HG02623 (cell line): Measurements from ENCODE around the gene LECT2.

ENCODE experiments used
- ATAC-seq: cut with Tn5 transposase; IDR thresholded peaks from one replicate; pipeline ENCODE4 v1.9.1; 2021; ENCODE audit warnings: moderate library complexity; ENCODE audit not compliant: unreplicated experiment

The LECT2 gene

GRCh38 chr5:135978993-135979392 is 24.2 kb upstream of the LECT2 start:
- no peak for ATAC-seq

DNA sequence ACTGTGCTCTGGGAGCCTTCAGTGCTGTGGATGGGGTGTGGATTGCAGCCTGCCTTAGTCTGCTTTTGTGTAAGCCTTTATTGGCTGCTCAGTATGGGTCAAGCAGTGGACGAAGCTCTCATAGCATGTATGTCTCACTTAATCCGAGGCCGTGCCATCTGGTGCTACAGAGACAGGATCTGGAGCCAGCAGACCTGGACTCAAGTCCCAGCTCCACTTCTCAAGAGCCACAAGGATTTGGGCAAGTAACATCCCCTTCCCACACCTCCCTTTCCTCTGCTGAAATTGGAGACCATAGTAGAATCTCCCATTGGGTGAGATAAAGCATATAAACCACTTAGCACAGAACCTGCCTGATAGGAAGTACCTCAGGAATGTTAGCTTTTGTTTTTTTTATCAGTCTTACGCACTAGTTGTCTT is 23.4 kb upstream of the LECT2 start:
- no peak for ATAC-seq

- ATAC-seq = no peak
Observed at GRCh38 chr5:135977375-135977928, 22.7 kb upstream of the LECT2 start.

DNA sequence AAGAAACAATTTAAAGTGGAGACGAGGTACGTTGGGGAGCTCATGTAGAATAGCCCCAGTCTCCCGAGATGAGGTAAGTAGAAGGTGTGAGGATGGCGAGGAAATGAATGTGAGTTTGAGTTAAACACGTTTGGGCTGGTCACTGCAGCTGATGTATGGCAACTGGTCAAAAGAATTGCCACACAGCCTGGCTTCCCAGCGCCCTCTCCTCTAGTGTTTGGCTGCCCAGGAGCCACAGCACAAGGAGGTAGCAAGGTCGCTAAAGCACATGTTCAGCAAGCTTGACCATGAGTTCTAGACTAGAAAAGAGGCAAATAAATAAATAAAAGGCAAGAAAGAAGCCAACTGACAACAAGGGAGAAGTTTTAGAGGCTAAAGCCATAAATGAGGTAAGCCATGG is 21.4 kb upstream of the LECT2 start:
- ATAC-seq = no peak

DNA sequence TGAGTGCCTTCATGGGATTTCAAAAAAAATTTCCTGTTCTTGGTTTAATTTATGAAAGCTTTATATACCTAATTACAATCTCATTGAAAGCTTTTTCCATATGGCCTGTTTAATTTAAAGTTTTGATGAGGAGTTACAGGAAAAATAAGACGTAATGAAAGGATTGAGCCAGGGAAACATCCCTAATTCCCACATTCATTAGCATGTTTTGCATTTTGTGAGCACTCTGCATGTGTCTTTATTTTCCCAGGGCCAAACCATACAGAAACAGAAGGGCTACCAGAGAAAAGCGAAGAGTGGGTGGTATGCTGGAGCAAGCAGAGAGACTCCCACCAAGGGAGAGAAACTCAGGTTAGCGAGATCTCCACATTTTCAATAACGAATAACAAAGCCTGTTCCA is 20.3 kb upstream of the LECT2 start:
- no peak for ATAC-seq

- ATAC-seq = no peak
Observed at GRCh38 chr5:135974021-135974600, 19.3 kb upstream of the LECT2 start.

- ATAC-seq = no peak
Observed at GRCh38 chr5:135973323-135974020, 18.7 kb upstream of the LECT2 start.

DNA sequence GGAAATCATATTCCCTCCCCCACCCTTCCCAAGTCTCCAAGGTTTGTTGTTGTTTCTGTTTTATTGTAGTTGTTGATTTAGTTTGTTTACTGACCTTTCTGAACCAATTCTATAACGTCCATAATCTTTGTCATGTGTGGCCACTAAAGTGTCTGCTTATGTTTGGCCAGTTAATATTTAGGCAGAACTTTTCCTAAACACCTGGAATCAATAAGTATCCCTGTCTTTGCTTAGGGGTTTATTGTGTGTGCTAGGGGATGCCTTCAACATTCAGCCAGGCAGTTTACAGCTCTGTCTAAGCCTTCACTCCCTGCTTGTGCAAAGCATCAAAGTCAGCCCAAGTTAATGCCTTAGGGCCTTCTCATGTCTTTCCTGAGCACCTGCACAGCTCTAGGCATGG is 16.9 kb upstream of the LECT2 start:
- no peak for ATAC-seq

GRCh38 chr5:135966790-135967189 is 12.0 kb upstream of the LECT2 start:
- no peak for ATAC-seq

DNA sequence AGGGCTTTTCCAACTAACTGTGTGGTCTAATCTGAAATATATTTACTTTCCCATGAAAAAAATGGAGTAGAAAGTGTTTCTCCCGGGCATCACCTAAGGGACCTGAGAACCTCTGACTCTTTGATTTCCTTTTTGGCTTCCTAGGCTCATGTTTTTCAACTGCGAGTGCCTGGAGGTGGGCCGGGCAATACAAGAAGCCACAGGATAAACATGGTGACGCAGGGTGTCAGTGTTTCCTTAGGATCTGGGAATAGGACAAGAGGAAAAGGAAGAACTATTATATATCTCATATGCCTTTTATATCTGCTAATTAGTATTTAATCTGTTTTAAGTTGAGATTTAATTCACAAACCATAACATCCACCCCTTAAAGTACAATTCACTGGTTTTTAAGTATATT is 11.4 kb upstream of the LECT2 start:
- no peak for ATAC-seq

GRCh38 chr5:135965504-135965903 is 10.7 kb upstream of the LECT2 start:
- ATAC-seq = no peak

DNA sequence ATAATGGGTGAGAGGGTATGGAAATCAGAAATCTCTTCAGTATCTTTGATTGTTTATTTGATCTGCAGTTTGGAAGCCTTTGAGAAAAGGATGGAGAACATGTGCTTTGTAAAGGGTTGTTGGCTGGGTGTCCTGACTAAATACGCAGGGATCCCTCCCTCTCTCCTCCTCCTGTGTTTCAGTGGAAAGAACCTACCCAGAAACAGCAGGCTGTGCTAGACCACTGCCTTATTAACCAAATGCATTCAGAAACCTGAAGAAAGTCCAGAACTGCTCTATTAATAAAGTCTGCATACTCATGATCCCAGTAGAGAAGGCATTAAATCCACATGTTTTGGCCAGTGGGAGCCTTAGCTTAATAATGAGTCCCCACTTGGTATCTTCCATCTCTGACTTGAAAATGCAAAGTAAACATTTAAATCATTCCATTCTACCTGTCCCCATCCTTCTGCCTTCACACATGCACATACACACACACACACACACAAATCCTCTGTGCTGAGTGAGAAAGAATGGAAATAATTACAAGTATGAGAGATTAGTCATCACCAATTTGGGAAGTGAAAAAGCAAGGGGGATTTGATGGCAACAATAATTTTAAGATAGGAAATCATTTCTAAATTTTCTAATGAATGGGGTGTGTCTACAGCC is 10.0 kb upstream of the LECT2 start:
- no peak for ATAC-seq

DNA sequence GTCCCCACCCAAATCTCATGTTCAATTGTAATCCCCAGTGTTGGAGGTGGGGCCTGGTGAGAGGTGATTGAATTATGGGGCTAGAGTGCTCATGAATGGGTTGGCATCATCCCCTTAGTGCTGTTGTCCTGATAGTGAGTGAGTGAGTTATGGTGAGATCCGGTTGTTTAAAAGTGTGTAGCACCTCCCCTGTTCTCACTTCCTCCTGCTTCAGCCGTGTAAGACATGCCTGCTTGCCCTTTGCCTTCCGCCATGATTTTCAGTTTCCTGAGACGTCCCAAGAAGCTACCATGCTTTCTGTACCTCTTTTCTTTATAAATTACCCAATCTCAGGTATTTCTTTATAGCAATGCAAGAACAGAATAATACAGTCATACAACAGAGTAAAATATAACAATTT is 742 bp upstream of the LECT2 start:
- no peak for ATAC-seq

- no peak for ATAC-seq
Observed at GRCh38 chr5:135953850-135954249, 933 bp downstream of the LECT2 start.

DNA sequence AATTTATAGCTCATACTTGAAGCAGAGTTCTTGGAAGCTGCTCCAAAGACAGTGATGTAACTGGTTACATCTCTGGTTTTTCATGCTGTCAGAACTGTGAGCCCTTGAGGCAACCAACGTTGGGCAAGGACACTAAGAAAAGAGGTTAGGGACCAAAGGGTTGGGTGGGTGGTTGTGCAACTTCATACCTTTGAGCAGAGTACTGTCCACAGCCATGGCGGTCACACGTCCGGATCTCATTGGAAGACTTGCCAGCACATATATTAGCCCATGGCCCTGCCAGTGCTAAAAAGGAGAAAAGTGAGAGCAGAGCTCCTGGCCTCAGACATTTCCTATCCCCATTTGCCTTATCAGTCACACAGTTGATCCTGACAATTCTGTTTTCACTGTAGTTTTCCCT is 2.1 kb downstream of the LECT2 start:
- no peak for ATAC-seq

DNA sequence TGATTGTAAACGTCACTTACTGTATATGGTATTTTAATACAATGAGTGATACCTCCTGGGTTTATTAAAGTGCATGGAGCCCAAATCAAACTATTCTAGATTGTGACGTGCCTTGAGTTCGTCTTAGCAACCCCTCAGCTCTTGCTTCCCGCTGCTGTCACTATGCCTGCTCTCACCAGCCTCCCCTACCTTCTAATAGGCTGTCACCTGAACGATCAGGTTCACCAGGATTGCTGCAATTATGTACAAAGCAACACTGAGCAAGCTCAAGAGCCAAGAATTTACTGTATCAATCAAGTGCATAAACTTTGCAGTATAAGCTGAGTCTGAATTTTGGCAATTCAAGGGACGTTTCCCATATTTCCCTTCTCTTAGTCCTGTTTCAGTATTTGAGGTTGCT is 3.0 kb downstream of the LECT2 start:
- no peak for ATAC-seq

DNA sequence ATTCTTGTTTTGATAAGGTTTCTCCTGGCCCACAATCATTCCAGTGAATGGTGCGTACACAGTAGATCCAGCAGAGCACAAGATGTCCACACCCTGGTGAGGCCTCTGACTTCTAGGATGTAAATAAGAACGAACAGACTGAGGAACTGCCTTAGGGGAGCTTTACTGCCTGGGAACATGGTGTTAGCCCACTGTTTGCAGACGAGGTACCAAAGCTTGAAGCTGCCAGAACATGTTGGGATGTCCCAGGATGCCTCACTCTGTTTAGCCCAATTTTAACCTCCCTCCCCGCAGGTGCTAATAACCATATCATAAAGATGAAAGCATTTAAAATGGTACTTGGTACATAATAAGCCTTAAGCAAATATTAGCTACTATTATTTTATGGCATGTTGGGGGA is 3.5 kb downstream of the LECT2 start:
- ATAC-seq = no peak

- no peak for ATAC-seq
Observed at GRCh38 chr5:135950611-135951010, 4.2 kb downstream of the LECT2 start.

GRCh38 chr5:135944967-135945560 is 9.7 kb downstream of the LECT2 start:
- no peak for ATAC-seq

DNA sequence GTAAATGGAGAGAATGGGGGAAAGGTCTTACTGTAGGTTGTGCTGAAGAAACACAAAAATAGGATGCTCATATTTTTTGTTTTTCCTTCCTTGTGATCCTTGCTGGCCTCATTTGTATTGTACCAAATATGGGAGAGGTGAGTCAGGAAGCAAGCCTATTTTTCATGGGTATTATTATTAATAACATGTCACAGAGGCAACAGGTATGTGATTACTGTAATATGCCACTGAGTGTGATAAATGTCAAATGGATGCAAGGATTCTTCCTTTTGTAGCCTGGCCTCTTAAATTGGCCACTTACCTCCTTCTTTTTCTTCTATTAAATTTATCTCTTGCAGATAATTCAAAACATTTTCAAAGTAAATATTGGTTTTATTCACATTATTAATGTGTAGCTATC is 10.2 kb downstream of the LECT2 start:
- no peak for ATAC-seq

DNA sequence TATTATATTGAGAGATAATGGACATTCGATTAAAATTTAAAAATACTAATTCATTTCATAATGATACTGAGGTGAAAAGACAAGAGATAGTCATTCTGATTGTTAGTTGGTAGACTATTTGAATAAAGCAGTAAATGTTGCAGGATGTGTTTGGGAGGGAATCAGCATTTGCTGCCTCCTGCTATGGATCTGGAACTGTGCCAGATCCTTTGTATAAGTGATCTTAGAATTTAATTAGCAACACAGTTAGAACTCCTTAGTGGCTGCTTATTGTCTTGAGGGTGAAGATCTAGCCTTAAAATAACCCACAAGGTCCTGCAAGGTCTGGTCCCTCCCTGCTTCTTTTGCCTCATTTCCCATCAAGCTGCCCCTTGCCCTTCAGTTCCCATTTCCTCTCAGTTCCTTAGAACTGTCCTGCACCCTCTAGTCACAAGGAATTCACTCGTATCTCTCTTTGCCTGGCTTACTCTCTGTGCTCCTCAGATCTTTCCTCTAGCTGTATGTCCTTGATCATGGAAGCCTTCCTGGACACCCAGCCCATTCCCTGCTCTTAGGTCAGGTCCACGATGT is 12.5 kb downstream of the LECT2 start:
- ATAC-seq = no peak
